CD14-positive monocyte (primary cell): Measurements from ENCODE around the gene SLCO2A1. TPM values are rescaled to one million over a fixed set of nuclear protein-coding genes. Genes with fewer than 3 reads are reported as not detected.

Experiments used
- DNase-seq, 3 donors: peaks; one replicate each; pipeline ENCODE4 v3.0.0-alpha.2; 2011 to 2022
- H2AFZ ChIP-seq: 2 replicates; pipeline ENCODE4 v1.6.0; 2012; ENCODE audit warnings: mild to moderate bottlenecking, low read depth, low read length, inconsistent platforms; ENCODE audit not compliant: insufficient read depth, poor library complexity, severe bottlenecking
- H3K27ac ChIP-seq, 2 donors: 1 replicate in 1 of 2; 2 replicates in 1 of 2; pipeline ENCODE4 v1.5.1; 2012 to 2013; ENCODE audit warnings: low read length in 2 of 2, control low read depth in 1 of 2, inconsistent platforms in 1 of 2, low read depth in 1 of 2, mild to moderate bottlenecking in 1 of 2
- H3K27me3 ChIP-seq, 2 donors: one replicate each; pipeline versions ENCODE4 v1.6.0 to v1.6.1; 2011 to 2013; ENCODE audit warnings: low read length in 2 of 2; ENCODE audit not compliant: control insufficient read depth in 2 of 2, insufficient read depth in 2 of 2
- H3K36me3 ChIP-seq, 2 donors: replicated peaks in 1 of 2; 1 replicate in 1 of 2; 2 replicates in 1 of 2; pipeline versions ENCODE4 v1.5.1 to v1.6.1; 2012 to 2013; ENCODE audit warnings: low read length in 2 of 2, control low read depth in 1 of 2, inconsistent platforms in 1 of 2, mild to moderate bottlenecking in 1 of 2; ENCODE audit not compliant: insufficient read depth in 2 of 2, control insufficient read depth in 1 of 2
- H3K4me1 ChIP-seq, 2 donors: 1 replicate in 1 of 2; 2 replicates in 1 of 2; pipeline versions ENCODE4 v1.5.1 to v1.6.1; 2012 to 2013; ENCODE audit warnings: low read length in 2 of 2, control low read depth in 1 of 2, inconsistent platforms in 1 of 2, mild to moderate bottlenecking in 1 of 2, moderate library complexity in 1 of 2; ENCODE audit not compliant: insufficient read depth in 2 of 2, control insufficient read depth in 1 of 2
- H3K4me2 ChIP-seq: replicated peaks from 2 replicates; pipeline ENCODE3; 2012; ENCODE audit warnings: low read length, moderate library complexity, mild to moderate bottlenecking; ENCODE audit not compliant: poor library complexity, severe bottlenecking; ENCODE audit errors: extremely low read depth
- H3K4me3 ChIP-seq, 3 experiments: fragments of 200-600 bp in 1 of 3; sonication (generic) in 1 of 3; replicated peaks in 1 of 3; 1 replicate in 2 of 3; 2 replicates in 1 of 3; pipeline ENCODE4 v1.5.1; 2011 to 2013; ENCODE audit warnings: low read length in 3 of 3, mild to moderate bottlenecking in 3 of 3, control low read depth in 2 of 3, low read depth in 2 of 3, inconsistent platforms in 1 of 3, moderate library complexity in 1 of 3
- H3K79me2 ChIP-seq: 2 replicates; pipeline ENCODE4 v1.6.0; 2012; ENCODE audit warnings: mild to moderate bottlenecking, control low read depth, inconsistent platforms, low read length, moderate library complexity; ENCODE audit not compliant: insufficient read depth
- H3K9ac ChIP-seq: 2 replicates; pipeline ENCODE4 v1.6.0; 2017; ENCODE audit warnings: low read length, mild to moderate bottlenecking; ENCODE audit not compliant: insufficient read depth, poor library complexity, severe bottlenecking
- H3K9me3 ChIP-seq, 2 donors: replicated peaks in 1 of 2; 1 replicate in 1 of 2; 2 replicates in 1 of 2; pipeline versions ENCODE4 v1.5.1 to v1.6.1; 2012 to 2013; ENCODE audit warnings: low read length in 2 of 2, control low read depth in 1 of 2; ENCODE audit not compliant: control insufficient read depth in 1 of 2, insufficient read depth in 1 of 2
- H4K20me1 ChIP-seq: 2 replicates; pipeline ENCODE4 v1.6.0; 2012; ENCODE audit warnings: mild to moderate bottlenecking, low read length, control low read depth, moderate library complexity; ENCODE audit not compliant: insufficient read depth
- H3K27ac Mint-ChIP-seq, 7 donors: one replicate each; pipeline ENCODE4 v1.8.0; 2020; ENCODE audit warnings: mild to moderate bottlenecking in 7 of 7, mixed read lengths in 7 of 7, moderate library complexity in 6 of 7, inconsistent platforms in 2 of 7
- H3K27me3 Mint-ChIP-seq, 3 donors: one replicate each; pipeline ENCODE4 v1.8.0; 2021 to 2022; ENCODE audit warnings: low read depth in 3 of 3, mild to moderate bottlenecking in 3 of 3, mixed read lengths in 3 of 3, moderate library complexity in 3 of 3, inconsistent platforms in 1 of 3
- H3K36me3 Mint-ChIP-seq, 2 donors: one replicate each; pipeline ENCODE4 v1.8.0; 2020; ENCODE audit warnings: mixed read lengths in 2 of 2, inconsistent platforms in 1 of 2, mild to moderate bottlenecking in 1 of 2
- H3K4me1 Mint-ChIP-seq: one replicate; pipeline ENCODE4 v1.8.0; 2020; ENCODE audit warnings: mild to moderate bottlenecking, mixed read lengths
- H3K4me3 Mint-ChIP-seq, 2 donors: one replicate each; pipeline ENCODE4 v1.8.0; 2020; ENCODE audit warnings: mild to moderate bottlenecking in 2 of 2, mixed read lengths in 2 of 2, moderate library complexity in 1 of 2
- H3K9me3 Mint-ChIP-seq, 7 donors: one replicate each; pipeline ENCODE4 v1.8.0; 2020 to 2022; ENCODE audit warnings: mixed read lengths in 7 of 7, mild to moderate bottlenecking in 6 of 7, moderate library complexity in 6 of 7, inconsistent platforms in 2 of 7
- CTCF ChIP-seq: fragments of 200-600 bp; IDR thresholded peaks from one replicate; pipeline ENCODE4 v1.8.0; 2022; ENCODE audit warnings: antibody characterized with exemption, mild to moderate bottlenecking
- WGBS: methylation state at CpG from one replicate; pipeline ENCODE4 v1.1.5; 2013; ENCODE audit warnings: missing lambda C conversion rate; ENCODE audit not compliant: insufficient coverage; 5-methylcytosine and 5-hydroxymethylcytosine counted together
- intact Hi-C, 2 donors: fragments of 100-400 bp; cut with micrococcal nuclease; formaldehyde crosslinking; loops; one replicate each; pipeline versions ENCODE4 v1.15.0 to v1.15.1; 2023
- polyA plus RNA-seq, 3 donors: library from polyadenylated mRNA; depleted of rRNA in 1 of 3; unstranded in 2 of 3; stranded (reverse) in 1 of 3; fragments of 300-500 nt in 2 of 3; fragments of >200 nt in 1 of 3; fragmentation: Illumina TruSeq in 2 of 3; gene quantifications; 1 replicate in 2 of 3; 2 replicates in 1 of 3; pipeline ENCODE4 v1.2.3, GENCODE V29; 2012 to 2021

Gene SLCO2A1
- polyA plus RNA-seq, 3 donors: 0.12 TPM; not detected in 2

GRCh38 chr3:134033315-134033996 lies 3.7 kb upstream of the SLCO2A1 start:
- H3K4me1 ChIP-seq: peaks cover 0 to 3% of the 10 kb centered on the region in 2 donors
- Mint-ChIP-seq H3K4me1 (peaks cover 5% of the 10 kb centered on the region), H3K36me3 (no peaks in the 10 kb centered on the region), H3K27me3 (peaks cover 24 to 35% (median 30%) of the 10 kb centered on the region in 3 donors), H3K27ac (no peak overlapping the region), H3K4me3 (no peak overlapping the region), H3K9me3 (peaks cover 0 to 11% (median 3%) of the 10 kb centered on the region in 7 donors)
- H3K79me2 ChIP-seq: no peaks in the 10 kb centered on the region
- peaks cover 17 to 26% of the 10 kb centered on the region in 2 donors for H3K27me3 ChIP-seq
- no peak overlapping the region for H2AFZ ChIP-seq
- no peak overlapping the region for H3K9ac ChIP-seq
- no peaks in the 10 kb centered on the region for H4K20me1 ChIP-seq
- peaks cover 0 to 7% of the 10 kb centered on the region in 2 donors for H3K9me3 ChIP-seq
- no peak for TF ChIP-seq CTCF
- no peak overlapping the region for H3K4me2 ChIP-seq
- DNase-seq: no peak
- no peaks in the 10 kb centered on the region for H3K36me3 ChIP-seq
- no peak overlapping the region for H3K27ac ChIP-seq
- intact Hi-C loops: no loop called here
- 89% methylated on average over 5 of the region's 8 CpGs for WGBS
- no peak overlapping the region for H3K4me3 ChIP-seq

GRCh38 chr3:134031348-134031915 lies 1.7 kb upstream of the SLCO2A1 start:
- Mint-ChIP-seq H3K9me3 (peaks cover 0 to 11% (median 3%) of the 10 kb centered on the region in 7 donors), H3K27me3 (peaks cover 36 to 50% (median 45%) of the 10 kb centered on the region in 3 donors), H3K4me1 (peaks cover 5% of the 10 kb centered on the region), H3K36me3 (no peaks in the 10 kb centered on the region), H3K27ac (no peak overlapping the region), H3K4me3 (peak overlapping the region in 1 of 2 donors; percentile 21)
- no peak for DNase-seq
- Histone ChIP-seq H2AFZ (no peak overlapping the region), H3K9me3 (peaks cover 0 to 12% of the 10 kb centered on the region in 2 donors), H3K27me3 (peaks cover 29 to 37% of the 10 kb centered on the region in 2 donors), H3K4me1 (peaks cover 0 to 3% of the 10 kb centered on the region in 2 donors), H3K4me3 (no peak overlapping the region), H4K20me1 (no peaks in the 10 kb centered on the region), H3K36me3 (no peaks in the 10 kb centered on the region), H3K79me2 (no peaks in the 10 kb centered on the region), H3K4me2 (no peak overlapping the region), H3K27ac (no peak overlapping the region), H3K9ac (no peak overlapping the region)
- TF ChIP-seq CTCF: no peak
- 88% methylated on average over 2 of the region's 4 CpGs for WGBS
- intact Hi-C loops: no loop called here
